GM18870 (cell line): Measurements from ENCODE around the gene C16orf74.

Experiments
- ATAC-seq: cut with Tn5 transposase; IDR thresholded peaks from one replicate; pipeline ENCODE4 v1.9.1; 2021; ENCODE audit warnings: moderate library complexity; ENCODE audit not compliant: unreplicated experiment

The C16orf74 gene

DNA sequence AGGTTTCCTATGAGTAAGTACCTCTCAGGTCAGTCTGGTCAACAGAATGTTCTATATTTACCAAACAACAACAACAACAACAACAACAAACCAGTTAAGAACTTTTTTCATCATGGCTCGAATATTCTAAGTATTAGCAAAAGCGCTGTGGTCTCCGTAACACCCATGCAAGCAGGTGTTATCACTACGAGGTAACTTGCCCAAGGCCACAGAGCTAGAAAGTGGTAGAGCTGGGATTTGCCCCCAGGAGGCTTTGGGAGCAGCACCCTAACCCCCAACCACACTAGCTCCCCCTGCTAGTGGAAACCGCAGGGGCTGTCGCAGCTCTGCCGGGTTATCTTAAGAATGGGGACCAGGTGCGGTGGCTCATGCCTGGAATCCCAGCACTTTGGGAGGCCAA is 23.9 kb upstream of the C16orf74 start:
- no peak for ATAC-seq

GRCh38 chr16:85774136-85774535 is 23.2 kb upstream of the C16orf74 start:
- ATAC-seq: no peak

DNA sequence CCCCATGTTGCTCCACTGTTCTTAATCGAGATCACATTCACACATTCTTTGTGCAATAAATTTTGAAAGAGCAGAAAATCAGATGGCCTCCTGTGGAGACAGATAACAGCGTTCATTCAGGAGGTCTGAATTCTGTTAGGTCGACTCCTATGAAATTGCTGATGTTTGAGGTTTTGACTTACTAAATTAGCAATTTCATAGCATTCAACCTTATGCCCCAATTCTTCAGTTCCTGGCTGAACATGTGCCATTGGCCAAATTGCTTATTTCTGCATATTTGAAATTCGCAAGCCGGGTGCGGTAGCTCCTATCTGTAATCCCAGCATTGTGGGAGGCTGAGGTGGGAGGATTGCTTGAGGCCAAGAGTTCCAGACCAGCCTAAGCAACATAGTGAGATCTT is 22.1 kb upstream of the C16orf74 start:
- ATAC-seq: no peak

DNA sequence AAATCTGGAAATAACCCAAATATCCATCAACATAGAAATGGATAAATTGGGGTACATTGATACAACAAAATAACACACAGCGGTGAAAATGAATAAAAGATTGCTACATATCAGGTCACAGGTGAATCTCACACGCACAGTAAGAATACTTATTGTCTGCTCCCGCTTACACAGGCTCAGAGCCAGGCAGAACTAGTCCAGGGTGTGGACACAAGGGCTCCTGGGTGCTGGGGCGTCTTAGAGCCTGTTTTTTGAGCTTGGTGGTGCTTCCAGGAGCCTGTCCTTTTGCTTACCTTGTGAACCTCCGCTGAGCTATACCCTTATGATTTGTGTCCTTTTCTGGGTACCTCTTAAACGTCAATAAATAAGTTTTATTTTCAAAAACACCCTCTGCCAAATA is 19.8 kb upstream of the C16orf74 start:
- ATAC-seq: no peak

DNA sequence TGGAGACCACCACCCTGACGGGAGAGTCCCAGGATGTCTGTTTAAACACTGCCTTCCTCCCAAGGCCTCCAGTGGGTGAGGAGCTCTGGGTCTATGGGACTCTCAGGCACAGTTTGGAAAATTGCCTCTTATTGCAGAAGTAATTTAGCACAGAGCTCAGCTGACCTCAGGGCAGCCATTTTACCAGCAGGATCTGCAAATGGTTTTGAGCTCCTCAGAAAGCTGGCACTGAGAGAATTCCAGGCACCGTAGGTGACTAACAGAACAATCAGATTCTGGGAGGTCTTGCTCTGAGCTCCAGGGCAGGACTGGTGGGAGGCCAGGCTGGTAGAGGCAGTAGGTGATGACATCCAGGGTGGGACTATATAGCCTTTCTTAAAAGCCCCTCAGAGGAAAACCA is 17.3 kb upstream of the C16orf74 start:
- no peak for ATAC-seq

- ATAC-seq: no peak
Measured at GRCh38 chr16:85767531-85767930, 16.6 kb upstream of the C16orf74 start.

DNA sequence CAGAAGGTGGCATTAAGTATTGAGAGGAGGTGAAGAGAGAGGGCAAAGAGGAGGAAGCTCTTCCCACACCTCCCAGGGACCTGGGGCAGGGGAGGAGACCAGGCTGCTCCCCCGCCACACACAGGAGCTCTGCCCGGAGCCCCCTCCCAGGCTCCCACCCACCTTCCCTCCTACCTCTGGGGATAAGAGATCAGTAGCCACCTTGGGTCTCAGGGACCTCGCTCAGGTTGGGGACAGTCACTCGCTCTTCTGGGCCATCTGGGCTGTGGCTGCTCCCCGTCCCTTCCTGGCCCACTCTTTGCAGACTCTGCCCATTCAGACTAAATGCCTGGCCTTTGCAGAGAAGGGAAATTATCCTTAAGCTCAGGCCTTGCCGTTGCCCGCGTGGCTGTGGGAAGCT is 14.9 kb upstream of the C16orf74 start:
- no peak for ATAC-seq

- no peak for ATAC-seq
Measured at GRCh38 chr16:85765211-85765610, 14.3 kb upstream of the C16orf74 start.

GRCh38 chr16:85763616-85764015 is 12.7 kb upstream of the C16orf74 start:
- no peak for ATAC-seq

DNA sequence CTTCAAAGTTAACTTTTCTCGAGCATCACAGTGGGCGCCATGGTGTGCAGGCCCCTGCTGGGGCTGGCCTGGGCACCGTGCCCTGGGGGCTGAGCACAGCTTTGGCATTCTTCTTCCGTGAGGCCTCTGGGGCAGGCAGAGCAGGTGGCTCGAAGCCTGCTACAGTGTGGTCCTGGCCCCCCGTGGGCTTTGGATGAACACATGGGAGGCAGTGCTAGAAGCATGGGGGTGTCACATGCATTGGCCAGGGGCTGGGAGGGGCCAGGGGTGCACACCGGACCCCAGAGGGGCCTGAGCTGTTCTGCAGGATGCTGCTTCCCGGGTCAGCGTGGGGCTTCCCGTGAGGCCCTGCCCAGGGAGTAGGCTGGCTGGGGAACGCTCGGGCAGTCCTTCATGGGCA is 12.1 kb upstream of the C16orf74 start:
- ATAC-seq: no peak

- ATAC-seq: no peak
Measured at GRCh38 chr16:85761861-85762260, 11.0 kb upstream of the C16orf74 start.

DNA sequence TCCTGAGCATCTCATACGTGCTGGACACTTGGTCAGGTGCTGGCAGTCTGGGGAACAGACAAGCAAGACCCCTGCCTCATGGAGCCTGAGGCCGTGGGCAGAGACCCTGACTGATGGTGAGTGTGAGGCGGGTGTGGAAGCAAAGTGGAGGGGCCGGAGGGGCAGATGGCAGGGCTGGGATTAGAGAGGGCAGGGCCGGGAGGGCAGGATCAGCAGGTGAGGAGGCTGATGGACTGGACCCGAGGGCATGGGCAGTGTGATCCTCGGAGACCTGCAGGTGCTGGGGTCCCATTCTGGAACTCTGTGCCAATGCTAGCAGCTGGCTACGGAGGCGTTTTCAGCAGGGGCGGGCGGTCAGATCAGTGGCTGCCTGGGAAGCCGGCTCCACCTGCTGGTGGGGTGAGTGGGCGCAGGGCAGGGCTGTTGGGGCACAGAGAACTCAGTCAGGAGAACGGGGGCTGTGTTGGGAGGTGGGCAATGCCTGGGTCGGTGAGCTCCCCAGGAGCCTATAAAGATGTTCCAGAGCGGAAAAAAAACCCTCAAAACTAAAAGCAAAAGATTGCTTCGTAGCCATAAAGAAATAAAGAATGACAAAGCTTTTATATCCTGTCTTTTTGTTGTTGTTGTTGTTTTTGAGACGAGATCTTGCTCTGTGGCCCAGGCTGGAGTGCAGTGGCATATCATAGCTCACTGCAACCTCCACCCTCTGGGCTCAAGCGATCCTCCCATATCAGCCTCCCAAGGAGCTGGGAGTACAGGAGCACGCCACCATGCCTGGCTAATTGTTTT is 8.9 kb upstream of the C16orf74 start:
- ATAC-seq: no peak

DNA sequence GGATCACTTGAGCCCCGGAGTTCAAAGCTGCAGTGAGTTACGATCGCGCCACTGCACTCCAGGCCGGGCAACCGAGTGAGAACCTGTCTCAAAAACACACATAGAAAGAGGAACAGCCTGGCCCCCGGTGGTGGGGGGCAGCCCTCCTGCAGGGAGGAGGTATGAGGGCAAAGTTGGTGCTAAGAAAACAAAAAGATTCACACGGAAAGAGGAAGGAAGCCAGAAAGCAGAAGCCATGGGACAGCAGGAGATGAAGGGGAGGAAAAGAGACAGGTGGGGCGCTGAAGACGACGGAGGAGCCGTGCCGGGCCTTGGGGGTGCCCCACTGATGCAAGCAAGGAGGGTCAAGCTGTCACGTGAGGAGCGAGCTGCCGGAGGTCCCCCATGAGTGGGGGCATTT is 8.2 kb upstream of the C16orf74 start:
- no peak for ATAC-seq

- ATAC-seq: peak; percentile 42
Measured at GRCh38 chr16:85757341-85757822, 6.5 kb upstream of the C16orf74 start.

DNA sequence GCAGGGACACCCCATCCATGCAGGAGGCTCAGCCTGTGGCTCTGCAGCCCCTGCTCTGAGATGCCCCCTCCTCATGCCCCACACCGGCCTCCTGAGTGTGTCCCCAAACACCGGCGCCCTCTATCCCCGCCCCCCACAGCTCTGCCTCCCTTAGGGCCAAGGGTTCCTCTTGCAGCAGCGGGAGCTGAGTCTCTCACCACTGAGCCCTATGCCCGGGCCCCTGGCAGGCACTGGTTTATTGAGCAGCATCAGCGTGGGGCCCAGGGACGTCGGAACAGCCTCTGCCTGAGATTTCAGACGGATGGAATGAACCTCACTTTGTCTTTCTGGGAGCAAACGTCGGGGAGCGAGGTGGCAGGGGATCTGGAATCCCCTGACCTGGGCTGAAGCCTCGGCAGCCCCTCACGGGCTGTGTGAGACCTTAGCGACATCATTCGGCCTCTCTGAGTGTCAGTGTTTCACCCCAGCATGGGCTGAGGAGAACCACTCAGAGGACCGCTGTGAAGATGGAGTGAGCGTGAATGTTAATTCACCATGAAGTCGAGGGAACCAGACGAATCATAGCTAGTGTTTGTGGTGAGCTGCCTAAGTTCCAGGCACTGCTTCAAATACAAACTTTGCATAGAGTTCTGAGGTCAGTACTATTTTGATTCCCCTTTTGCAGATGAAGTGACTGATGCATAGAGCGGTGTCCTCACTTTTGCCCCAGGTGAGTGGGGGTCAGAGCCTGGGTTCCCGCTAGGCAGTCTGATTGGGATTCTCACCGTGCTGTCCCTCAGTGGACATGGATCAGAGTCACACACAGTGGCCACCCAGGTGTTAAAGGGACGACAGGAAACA is 5.3 kb upstream of the C16orf74 start:
- ATAC-seq: peak; percentile 39

DNA sequence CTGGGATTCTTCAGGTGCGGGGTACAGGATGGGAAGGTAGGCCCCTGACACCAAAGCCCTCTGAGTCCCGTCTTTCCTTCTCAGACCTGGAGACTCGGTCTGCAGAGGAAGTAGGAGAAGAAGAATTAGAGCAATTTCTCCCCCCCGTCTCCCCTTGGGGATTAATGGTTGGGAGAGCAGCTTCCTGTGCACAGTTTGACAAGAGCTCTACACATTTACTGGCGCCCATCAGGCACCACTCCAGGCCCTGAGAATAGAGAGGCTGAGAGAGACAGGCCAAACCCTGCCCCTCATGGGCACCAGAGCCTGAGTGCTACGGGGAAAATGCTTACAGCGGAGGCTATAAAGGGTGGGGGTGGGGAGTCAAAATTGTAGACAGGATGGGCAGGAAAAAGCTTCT is 3.5 kb upstream of the C16orf74 start:
- ATAC-seq: no peak

GRCh38 chr16:85753976-85754375 is 3.1 kb upstream of the C16orf74 start:
- ATAC-seq: no peak

DNA sequence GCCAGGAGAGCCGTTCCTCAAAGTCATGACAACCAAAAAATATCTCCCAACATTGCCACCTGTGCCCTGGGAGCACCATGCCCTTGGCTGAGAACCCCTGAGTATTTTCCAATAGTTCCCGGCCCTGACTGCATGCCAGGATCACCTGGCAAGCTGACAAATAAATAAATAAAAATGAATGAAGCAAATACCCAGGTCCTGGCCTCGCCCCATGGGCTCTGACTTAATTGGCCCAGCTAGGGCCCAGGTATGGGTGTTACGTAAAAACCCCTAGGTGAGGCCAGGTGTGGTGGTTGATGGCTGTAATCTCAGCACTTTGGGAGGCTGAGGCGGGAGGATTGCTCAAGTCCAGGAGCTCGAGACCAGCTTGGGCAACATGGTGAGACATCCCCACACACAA is 2.7 kb upstream of the C16orf74 start:
- no peak for ATAC-seq

DNA sequence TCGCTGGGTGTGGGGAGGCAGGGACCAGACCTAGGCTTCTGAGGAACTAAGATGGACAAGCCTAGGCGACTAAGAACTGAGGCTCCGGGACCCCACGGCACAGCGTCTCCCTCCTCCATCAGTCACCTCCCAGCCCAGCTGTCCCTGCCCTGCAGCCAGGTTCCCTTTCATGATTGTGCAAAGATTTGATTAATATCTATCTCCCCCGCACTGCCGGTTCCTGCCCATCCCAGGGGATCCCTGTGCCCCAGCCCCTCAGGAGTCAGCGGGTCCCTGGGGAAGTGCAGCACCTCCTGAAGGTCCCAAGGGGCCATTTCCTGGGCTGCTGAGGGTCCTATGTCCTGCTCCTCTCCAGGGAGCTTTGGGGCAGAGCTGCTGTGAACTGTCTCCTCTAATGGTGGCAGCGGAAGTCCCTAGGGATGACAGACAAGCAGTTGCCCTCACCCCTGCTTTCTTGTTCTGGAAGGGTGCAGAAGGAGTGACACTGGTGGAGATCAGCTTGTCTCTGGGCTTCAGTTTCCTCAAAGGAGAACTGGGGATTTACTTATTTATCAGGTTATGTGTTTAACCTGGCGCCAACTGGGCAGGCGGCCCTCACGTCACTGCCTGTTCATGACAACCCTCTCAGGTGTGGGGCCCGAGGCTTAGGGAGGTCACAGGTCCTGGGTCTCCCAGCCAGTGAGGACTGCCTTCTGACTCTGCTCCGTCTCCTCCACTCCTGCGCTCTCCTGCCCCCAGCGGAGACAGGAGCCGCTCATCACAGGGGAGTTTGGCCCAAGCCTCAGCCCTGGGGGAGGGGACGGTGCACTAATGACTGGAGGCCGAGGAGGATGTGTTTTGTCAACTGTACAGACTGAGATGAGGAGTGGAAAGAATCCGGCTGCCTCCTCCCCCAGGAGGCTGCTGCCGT is 1.9 kb upstream of the C16orf74 start:
- ATAC-seq: no peak

DNA sequence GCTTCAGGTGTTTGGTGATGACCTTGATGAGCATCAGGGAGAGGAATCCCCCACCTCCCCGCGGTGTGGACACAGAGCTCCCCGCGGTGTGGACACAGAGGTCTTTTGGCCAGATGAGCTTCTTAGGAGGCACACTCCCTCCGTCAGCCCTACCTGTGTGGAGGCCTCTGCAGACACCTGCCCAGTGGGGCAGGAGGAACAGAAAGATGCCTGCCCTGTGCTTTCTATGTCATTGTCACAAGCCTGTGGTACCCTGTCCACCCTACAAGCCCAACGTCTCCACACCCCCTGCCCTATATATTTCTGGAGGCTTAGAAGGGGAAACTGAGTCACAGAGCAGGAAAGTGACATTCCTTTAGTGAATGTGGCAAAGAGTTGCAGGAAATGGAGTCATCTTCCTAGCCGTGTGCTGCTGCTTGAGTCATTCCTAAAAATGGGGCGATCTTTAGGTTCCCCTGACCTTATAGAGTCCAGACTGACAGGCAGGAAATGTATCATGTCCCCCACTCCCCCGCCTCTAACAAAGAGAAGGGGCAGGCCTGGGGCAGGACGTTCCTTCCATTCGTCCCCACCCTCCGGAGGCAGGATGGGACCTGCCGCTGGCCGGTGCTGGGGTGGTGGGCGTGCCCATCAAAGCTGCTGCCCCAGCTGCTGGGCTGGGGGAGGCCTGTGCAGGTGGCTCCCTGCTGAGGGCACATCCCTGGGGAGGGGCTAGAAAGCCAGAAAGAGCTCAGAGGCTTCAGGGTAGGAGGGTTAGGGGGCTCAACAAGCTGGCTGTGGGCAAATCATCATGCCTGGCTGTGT is 1.0 kb upstream of the C16orf74 start:
- no peak for ATAC-seq
